GM15510 (cell line): ENCODE measurements around the gene SNRPA.

Experiments
- POLR2A ChIP-seq: IDR thresholded peaks from 3 replicates; pipeline ENCODE4 v1.6.1; 2011; ENCODE audit warnings: borderline replicate concordance; ENCODE audit not compliant: insufficient read length; ENCODE audit errors: extremely low read depth

SNRPA gene

GRCh38 chr19:40716482-40717324 is 34.3 kb upstream of the SNRPA start, which contains the start of the genes COQ8B and ITPKC:
Gene COQ8B, minus strand, starts transcription at chr19:40716886. Its CDS starts 2,254 bp downstream, at chr19:40714632.
Gene ITPKC, plus strand, starts transcription at chr19:40717112. Its CDS starts 24 bp downstream, at chr19:40717136.
- TF ChIP-seq POLR2A = peak; percentile 54

- TF ChIP-seq POLR2A = peak; percentile 1
Measured at GRCh38 chr19:40717325-40717879, 33.6 kb upstream of the SNRPA start.

GRCh38 chr19:40717880-40718773 is 32.9 kb upstream of the SNRPA start:
- TF ChIP-seq POLR2A = no peak

- peak; percentile 32 for TF ChIP-seq POLR2A
Measured at GRCh38 chr19:40718774-40719391, 32.1 kb upstream of the SNRPA start.

- no peak for TF ChIP-seq POLR2A
Measured at GRCh38 chr19:40719414-40719894, 31.5 kb upstream of the SNRPA start.

GRCh38 chr19:40721140-40721486 is 29.9 kb upstream of the SNRPA start:
- no peak for TF ChIP-seq POLR2A

GRCh38 chr19:40721936-40722661 is 28.9 kb upstream of the SNRPA start:
- no peak for TF ChIP-seq POLR2A

- TF ChIP-seq POLR2A = no peak
Measured at GRCh38 chr19:40723661-40724254, 27.2 kb upstream of the SNRPA start.

GRCh38 chr19:40724315-40724714 is 26.7 kb upstream of the SNRPA start:
- TF ChIP-seq POLR2A = no peak

- TF ChIP-seq POLR2A = no peak
Measured at GRCh38 chr19:40724855-40725254, 26.1 kb upstream of the SNRPA start.

- no peak for TF ChIP-seq POLR2A
Measured at GRCh38 chr19:40726279-40726678, 24.7 kb upstream of the SNRPA start.

- TF ChIP-seq POLR2A = no peak
Measured at GRCh38 chr19:40733149-40733548, 17.9 kb upstream of the SNRPA start.

- no peak for TF ChIP-seq POLR2A
Measured at GRCh38 chr19:40735013-40735771, 15.8 kb upstream of the SNRPA start.

GRCh38 chr19:40736661-40737060 is 14.3 kb upstream of the SNRPA start:
- no peak for TF ChIP-seq POLR2A
